Cardiac fibroblast (primary cell): ENCODE measurements around the gene ZBTB43.

ENCODE experiments used
- DNase-seq, 2 donors: peaks; one replicate each; pipeline versions ENCODE4 v3.0.0 to v3.0.0-alpha.2; 2010; ENCODE audit warnings: low read depth in 2 of 2
- H3K4me3 ChIP-seq, 2 donors: replicated peaks in 1 of 2; 1 replicate in 1 of 2; 2 replicates in 1 of 2; pipeline ENCODE4 v1.5.1; 2011; ENCODE audit warnings: low read depth in 2 of 2, low read length in 2 of 2, mild to moderate bottlenecking in 2 of 2, moderate library complexity in 1 of 2
- TF ChIP-seq, protein P1 (sequence below): IDR thresholded peaks from one replicate; pipeline ENCODE4 v1.5.1; 2011; ENCODE audit warnings: low read depth, mild to moderate bottlenecking, low read length, inconsistent platforms

ZBTB43 gene, protein sequence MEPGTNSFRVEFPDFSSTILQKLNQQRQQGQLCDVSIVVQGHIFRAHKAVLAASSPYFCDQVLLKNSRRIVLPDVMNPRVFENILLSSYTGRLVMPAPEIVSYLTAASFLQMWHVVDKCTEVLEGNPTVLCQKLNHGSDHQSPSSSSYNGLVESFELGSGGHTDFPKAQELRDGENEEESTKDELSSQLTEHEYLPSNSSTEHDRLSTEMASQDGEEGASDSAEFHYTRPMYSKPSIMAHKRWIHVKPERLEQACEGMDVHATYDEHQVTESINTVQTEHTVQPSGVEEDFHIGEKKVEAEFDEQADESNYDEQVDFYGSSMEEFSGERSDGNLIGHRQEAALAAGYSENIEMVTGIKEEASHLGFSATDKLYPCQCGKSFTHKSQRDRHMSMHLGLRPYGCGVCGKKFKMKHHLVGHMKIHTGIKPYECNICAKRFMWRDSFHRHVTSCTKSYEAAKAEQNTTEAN

DNA sequence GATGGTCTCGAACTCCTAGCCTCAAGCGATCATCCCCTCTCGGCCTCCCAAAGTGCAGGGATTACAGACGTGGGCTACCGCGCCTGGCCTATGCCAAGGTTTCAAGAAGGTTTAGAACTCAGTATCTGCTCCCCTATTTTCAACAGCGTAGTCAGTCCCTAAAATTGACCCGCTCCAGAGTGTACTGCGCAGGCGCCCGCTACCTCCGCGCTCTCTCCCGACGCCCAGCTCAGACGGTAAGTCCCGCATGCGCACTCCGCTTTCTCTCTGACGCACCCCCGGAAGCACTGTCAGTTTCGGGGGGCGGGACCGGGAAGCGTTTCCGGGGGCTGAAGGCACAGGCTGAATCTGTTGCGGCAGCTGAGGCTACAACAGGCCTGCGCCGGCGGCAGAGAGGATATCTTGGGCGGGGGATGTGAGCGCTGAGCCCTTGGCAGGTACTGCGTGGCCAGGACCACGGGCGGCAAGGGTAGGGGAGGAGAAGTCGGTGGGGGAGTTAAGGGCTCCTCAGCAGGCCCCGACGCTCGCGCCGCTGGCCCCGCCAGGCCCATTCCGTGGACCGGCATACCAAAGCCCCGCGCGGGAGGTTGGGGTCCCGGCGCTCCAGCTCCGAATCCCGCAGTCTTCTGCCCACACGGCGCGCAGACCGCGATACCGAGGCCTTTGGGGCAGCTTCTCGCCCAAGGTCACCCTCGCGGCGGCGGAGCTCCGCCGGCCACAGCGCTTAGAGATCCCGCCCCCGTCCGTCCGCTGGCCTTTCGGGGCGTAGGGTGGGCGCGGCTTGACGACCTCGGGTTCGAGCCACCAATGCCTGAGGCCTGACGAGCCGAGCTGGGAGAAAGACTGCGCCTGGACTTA lies at the start of gene ZBTB43:
ZBTB43 (plus strand) TSS at position 345 of the 858 bp plus-strand sequence. CDS start 27,470 bp downstream, outside the sequence.
- TF ChIP-seq, protein P1, sequence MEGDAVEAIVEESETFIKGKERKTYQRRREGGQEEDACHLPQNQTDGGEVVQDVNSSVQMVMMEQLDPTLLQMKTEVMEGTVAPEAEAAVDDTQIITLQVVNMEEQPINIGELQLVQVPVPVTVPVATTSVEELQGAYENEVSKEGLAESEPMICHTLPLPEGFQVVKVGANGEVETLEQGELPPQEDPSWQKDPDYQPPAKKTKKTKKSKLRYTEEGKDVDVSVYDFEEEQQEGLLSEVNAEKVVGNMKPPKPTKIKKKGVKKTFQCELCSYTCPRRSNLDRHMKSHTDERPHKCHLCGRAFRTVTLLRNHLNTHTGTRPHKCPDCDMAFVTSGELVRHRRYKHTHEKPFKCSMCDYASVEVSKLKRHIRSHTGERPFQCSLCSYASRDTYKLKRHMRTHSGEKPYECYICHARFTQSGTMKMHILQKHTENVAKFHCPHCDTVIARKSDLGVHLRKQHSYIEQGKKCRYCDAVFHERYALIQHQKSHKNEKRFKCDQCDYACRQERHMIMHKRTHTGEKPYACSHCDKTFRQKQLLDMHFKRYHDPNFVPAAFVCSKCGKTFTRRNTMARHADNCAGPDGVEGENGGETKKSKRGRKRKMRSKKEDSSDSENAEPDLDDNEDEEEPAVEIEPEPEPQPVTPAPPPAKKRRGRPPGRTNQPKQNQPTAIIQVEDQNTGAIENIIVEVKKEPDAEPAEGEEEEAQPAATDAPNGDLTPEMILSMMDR: no peak
- DNase-seq: peak; percentile 97
- H3K4me3 ChIP-seq: peak within 1 kb of the TSS; percentile 91 to 97

DNA sequence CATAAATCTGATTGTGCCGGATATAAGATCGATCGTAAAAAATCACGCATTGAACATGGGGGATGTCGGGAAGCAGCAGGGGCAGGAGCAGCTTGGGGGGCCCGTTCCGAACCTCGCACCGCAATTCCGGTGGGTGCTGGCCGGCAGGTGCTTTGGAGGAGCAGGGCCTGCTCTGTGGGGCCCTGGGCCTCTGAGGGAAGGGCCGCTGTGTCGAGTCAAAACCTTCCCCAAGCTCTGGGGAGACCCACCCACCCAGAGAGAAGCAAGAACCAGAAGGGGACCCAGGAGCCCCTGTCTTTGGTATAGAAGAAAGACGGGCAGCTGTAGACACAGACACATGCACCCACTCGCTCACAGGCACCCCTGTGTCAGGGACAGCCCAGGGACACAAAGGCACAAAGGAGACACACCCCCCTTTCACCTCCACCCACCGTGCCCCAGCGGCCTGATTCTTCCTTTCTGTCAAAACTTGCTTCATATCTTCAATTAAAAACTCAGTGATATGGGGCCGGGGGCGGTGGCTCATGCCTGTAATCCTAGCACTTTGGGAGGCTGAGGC lies 49.4 kb upstream of the ZBTB43 start:
- no peak overlapping the region for H3K4me3 ChIP-seq
- DNase-seq: no peak
- TF ChIP-seq, protein P1: no peak

DNA sequence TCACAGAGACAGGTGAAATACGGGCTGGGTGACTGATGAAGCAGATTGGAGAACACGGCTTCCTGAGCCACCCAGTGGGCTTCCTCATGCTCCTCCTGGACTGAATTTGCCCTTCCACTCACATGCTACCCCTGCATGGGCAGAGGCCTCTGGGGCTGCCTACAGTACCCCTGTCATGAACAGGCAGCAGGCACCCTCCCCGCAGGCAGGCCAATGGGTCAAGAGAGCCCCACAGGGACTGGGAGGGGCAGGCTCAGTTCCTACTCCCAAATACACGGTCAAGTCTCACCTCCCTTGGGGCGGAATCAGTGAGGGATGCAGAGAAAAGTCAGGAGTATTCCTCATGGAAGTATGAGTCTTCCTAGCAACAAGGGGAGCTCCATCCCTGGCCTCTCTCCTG lies 48.6 kb upstream of the ZBTB43 start:
- DNase-seq: no peak
- TF ChIP-seq, protein P1: no peak
- no peak overlapping the region for H3K4me3 ChIP-seq

DNA sequence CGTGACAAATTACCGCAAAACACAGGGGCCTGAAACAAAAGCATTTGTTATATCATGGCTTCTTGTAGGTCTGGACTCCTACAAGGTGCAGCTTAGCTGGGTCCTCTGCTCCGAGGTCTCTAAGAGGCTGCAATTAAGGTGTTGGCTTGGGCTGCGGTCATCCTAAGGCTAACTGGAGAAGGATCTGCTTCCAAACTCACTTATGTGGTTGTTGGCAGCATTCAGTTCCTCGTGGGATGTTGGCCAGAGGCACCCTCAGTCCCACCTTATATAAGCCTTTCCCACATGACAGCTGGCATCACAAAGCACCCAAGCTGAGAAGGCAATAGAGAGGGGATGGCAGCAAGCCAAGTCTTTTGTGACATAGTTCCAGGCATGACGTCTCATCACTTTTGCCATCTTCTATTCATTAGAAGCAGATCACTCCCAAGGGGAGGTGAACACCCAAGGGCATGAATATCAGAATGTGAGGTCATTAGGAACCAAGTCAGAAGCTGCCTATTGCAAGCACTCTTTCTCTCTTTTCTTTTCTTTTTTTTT lies 47.9 kb upstream of the ZBTB43 start:
- no peak for DNase-seq
- TF ChIP-seq, protein P1: no peak
- H3K4me3 ChIP-seq: no peak overlapping the region

DNA sequence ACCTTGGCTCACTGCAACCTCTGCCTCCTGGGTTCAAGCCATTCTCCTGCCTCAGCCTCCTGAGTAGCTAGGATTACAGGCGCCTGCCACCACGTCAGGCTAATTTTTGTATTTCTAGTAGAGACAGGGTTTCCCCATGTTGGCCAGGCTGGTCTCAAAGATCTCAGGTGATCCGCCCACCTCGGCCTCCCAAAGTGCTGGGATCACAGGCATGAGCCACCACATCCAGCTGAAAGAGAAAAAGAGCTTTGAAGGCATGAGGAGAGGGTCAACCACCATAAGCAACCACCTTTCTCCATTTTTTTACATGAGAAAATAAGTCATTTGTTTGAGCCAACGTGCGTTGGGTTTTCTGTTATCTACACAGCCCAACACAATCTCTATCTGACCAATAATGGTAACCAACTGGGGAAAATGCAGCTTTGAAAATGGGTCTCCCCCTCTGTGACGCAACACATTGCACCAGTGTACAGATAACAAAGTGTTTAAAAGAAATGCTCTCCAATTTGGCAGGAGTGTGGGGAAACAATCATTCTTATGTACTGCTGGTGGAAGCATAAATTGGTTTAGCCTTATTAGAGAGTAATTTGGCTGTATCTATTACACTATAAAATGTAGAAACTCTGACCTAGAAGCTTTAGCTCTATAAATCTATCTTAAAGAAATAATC lies 45.8 kb upstream of the ZBTB43 start:
- H3K4me3 ChIP-seq: no peak overlapping the region
- DNase-seq: no peak
- TF ChIP-seq, protein P1: no peak

DNA sequence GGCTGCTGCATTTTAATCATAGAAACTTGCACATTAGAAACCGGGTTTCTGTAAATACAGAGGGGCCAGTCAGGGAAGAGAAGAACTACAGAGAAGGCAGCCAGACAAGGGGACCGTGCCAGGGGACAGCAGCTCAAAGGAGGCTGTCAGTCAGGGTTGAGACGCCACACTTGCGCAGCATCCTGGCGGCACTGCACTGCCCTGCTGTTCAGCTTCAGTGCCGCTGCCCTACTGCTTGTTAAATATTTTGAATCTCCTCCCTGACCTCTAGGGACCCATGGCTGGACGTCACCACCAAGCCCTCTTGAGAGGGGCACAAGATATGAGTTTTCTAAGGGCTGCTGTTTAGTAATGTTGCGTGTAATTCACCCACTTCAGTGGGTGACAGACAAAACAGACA lies 43.6 kb upstream of the ZBTB43 start:
- no peak overlapping the region for H3K4me3 ChIP-seq
- TF ChIP-seq, protein P1: no peak
- DNase-seq: no peak
